ENCODE data around the gene ZNF674.
A peak's percentile ranks its signal among the peaks of the same experiment; 100 is the strongest.
"Not testable (repeated sequence)": the region's sequence is repeated elsewhere in the genome, so short reads cannot be mapped to it uniquely, and the experiment has no call there.

The ZNF674 gene

DNA sequence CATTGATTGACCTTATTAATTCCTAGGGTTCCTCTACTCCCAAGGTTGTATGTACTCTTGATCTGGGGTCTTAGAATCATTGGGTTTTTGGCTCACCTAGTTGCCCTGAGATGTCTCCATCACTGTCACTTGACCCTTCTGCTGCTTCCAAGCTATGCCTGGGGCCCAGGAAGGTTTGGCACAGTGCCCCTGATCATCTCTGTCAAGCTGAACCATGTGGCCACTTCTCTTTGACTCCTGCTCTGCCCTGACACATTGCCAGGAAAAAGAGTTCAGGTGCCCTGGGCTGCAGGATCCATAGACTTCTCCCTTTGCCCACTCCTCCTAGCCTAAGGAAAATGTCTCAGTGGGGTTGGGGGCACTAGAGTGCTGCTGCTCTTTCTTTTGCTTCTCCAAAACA, 24.4 kb upstream of the ZNF674 start:
- DNase-seq, result no peak

DNA sequence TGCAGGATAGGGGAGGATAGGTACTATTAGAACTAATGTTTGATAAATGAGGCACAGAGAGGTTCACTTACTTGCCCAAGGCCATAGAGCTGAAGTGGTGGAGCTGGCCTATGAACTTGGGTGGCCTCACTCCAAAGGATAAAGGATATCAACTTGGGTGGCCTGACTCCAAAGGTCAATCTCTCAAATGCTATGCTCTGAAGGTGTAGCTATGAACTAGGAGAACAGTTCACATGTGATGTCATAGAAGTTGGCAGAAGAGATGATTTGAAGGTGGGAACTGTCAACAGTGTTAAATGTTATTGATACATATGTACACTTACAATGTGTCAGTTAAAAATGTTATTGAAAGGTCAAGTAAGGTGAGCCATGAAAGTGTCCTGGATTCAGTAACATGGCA, 22.2 kb upstream of the ZNF674 start:
- no peak for DNase-seq

DNA sequence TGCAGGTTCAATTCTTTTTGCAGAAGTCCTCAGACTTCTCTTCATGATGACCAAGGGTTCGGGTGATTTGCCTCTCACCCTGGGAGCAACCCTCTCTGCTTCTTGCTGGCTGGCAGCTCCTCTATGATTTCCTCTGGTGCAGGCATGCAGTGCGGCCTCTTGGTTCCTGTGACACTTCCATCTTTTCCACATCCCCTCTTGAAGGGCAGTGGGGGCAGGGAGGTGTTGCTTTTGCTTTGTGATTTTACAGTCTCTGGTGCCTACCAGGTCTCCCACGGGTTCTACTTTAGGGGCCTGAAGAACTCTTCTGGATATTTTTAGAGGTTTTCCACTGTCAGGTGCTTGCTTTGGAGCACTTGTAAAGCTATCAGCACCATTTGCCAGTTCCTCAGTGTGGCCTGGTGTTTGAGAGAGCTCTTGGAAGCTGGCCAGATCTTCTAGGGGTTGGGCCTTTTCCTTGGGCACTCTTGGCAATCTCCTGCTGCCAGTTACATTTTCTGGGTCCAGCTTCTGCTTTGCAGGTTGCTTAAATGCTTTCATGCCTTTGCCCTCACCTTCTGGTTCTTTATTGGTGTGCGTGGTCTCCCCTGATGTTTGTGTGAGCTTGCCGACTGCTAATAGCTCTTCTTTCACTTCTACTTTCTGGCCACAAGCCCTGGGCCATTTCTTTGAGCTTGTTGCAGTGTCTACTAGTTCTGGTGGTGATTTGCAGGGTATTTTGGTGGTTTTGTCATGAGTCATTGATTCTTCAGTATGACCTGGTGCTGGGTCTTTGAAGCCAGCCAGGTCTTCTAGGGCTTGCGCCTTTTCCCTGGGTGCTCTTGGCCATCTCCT, 16.8 kb upstream of the ZNF674 start:
- DNase-seq, result peak; percentile 1 to 2

DNA sequence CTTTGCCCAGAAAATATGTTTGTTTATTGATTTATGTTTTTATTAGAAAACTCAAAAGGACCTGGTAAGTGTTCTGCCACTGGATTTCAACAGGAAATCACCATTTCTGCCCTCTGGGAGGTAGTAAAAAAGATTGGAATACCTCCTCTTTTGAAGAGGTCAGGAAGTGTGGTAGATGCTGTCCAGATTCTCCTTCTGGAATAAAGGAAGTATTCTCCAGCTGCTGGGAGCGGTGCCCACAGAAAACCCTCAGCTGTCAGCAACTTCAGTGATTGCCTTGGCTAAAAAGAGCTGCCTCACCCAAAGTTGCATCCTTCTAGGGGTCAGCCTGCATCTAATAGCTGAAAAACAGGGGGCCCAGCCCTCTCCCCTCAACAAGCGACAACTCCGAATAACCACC, 13.8 kb upstream of the ZNF674 start:
- DNase-seq, result no peak

DNA sequence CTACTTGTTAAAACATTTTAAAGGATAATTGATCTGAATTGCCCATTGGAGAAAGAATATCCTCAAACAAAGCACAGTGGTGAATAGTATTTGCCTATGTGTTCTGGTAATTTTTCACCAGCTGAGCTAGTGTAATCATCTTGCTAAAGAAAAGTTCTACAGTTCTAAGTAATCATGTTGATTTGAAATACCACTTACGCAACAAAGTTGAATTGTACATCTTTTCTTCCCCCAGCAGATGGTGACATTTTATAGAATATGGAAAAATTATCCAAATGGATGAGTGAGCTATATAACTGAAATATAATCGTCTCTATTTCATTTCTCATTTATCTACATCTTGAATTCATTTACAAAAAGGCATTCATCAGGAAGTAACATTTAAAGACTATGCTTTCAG, 9.7 kb upstream of the ZNF674 start:
- DNase-seq, result peak; percentile 35 to 48

DNA sequence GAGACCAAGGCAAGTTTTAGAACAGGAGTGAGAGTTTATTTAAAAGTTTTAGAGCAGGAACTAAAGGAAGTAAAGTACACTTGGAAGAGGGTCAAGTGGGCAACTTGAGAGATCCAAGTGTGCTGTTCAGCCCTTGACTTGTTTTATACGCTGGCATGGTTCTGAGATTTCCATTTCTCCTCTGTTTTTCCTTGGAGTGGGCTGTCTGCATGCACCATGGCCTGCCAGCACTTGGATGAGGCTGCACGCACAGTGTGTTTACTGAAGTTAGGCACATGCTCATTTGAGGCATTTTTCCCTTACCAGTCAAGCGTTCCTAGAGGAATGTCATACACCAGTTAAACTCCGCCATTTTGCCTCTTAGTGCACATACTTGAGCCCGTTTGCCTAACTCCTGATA, 8.7 kb upstream of the ZNF674 start:
- no peak for DNase-seq

DNA sequence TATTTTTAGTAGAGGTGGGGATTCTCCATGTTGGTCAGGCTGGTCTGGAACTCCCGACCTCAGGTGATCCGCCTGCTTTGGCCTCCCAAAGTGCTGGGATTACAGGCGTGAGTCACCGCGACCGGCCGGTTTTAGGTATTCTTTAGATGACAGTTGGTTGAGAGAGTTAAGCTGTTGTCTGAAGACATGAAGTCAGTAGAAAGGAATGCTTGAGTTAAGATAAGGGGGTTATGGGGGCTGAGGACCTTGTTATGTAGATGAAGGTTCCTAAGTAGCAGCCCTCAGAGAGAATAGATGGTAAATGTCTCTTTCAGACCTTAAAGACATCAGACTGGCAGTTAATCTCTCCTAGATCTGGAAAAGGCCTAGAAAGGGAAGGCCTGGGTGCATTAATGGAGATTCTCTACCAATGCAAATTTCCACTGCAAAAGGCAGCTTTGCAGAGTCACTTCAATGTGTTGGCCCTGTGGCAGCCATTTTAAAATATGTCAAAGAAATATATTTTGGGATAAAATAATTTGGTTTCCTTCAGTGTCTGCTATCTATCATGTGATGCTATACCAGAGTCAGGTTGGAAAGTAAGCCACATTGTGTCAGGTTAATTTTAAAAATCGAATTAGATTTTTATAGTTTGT, 6.4 kb upstream of the ZNF674 start:
- no peak for DNase-seq

DNA sequence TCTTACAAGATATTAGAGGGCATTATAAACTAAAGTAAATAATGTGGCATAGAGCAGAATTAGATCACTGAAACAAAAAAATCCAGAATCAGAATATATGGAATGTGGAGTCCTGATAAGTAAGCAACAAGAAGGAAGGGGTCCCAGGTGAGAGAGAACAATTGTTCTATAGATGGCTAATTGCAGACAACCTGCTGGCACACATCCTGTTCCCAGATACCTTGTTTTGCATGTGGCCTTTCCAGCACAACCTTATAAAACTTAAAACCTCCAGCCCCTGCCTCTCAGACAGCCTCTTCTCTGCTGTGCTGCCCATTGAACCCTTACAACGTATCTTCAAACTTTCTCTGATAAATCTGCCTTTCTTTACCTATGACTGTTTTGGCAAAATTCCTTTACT, 4.7 kb upstream of the ZNF674 start:
- no peak for DNase-seq

DNA sequence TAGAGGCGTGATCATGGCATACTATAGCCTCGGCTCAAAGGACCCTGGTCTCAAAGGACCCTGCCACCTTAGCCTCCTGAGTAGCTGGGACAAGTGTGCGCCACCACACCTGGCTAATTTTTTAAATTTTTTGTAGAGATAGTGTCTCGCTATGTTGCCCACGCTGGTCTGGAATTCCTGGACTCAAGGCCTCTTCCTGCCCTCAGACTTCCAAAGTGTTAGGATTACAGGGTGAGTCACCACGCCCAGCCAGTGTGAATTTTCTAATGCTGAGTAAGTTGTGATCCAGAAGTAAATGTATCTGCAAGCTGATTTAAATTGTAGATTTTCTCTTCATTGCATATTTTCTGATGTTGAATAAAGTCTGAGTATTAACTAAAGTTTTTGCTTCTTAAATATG, 2.6 kb upstream of the ZNF674 start:
- no peak for DNase-seq

DNA sequence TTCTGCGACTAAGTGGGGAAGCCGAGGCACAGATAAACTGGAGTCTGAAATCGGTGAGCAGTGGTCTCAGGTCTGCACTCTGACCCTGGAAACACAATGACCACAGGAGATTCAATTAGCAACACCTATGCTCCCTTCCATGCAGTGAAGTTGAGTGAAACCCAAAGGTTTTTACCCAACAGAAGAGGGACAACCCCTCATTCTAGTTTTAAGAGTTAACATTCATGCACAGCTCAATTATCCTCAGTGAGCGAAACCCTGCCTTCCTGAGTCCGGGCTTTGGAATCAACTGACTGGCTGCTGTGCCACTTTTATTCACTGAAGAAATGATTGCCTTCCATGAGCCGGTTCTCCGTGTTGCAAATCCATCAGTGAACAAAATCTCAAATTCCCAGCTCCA, 694 bp downstream of the ZNF674 start:
- DNase-seq, result not testable (repeated sequence)

DNA sequence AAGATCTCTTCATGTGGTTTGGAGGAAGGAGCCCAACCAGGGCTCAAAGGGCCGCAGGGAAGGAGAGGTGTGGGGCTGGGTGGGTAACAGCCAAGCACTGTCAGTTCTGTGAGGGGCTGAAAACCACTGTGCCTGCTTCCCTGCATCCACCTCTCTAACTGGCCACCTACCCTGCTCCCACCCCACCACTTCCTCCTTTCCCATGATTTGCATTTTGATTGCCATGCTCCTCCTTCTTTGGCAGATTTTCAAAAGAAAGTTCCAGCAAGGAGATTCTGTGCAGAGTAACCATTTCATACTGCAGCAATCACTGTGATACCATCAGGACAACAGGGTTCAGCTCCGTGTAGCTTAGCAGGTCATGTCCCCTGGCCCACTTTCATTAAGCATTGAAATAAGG, 1.8 kb downstream of the ZNF674 start:
- DNase-seq, result no peak

DNA sequence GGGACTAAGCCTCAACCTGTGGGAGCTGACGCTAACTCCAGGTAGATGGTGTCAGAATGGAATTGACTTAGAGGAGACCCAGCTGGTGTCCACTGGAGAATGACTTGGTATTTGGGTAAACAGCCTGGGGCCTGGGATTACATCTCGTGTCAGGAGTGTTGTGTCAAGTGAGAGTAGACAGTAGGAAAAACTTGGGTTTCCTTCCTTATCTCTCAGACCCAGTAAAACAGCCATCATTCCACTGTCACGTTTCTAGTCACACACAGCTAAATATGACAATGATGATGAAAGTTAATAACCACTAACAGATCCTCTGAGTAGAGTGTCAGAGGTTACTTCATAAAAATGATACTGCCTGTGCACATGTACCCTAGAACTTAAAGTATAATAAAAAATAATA, 13.8 kb downstream of the ZNF674 start:
- DNase-seq, result no peak

DNA sequence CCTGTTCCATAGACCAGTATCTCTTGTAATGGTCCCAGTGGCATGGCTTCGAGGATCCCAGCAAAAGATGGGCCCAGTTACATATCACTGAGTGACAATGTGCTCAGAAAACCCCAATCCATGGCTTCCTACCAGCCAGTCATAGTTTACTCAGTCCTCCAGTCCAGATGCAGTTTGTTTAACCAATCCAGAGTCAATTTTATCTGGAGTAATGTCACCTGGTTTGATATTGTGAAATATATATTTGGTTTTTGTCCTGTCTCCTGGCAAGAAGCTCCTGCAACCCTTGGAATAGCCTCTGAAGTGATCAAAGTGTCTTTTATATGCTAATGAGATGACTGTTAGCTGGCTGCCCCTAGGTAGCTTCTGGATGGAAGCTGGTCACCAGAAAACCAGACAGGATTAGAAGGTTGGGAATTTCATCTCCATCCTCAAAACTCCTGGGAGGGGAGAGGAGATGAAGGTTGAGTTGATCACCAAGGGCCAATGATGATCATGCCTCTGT, 14.8 kb downstream of the ZNF674 start:
- not testable (repeated sequence) for DNase-seq

DNA sequence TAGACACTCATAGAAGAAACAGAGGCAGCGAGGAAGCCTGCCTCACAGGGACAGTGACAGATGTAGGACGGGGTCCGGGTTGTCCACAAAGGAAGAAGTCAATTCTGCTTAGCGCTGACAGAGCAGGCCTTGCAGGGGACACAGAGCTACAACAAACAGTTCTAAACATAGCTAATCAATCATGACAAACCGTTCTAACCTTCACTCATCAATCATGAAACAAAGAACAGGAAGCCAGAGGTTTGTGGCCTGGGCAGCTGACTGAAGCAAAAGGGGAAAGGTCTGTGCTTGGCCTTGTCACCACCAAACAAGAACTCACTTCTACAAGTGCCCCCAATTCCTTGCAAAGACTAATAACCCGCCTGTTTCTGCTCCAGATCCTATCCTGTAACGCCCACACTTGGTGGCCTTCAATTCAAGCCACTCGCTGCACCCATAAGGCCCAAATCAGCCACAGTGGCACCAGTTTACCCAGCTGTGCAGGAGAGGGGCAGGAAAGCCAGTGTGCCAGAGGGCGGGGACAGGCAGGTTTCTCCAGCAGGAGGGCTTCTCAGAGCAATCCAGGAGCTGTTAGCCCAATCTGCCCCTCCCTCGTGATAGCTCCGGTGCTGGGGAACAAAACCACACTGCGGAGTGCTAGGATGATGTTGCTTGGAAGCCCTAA, 15.3 kb downstream of the ZNF674 start:
- not testable (repeated sequence) for DNase-seq

DNA sequence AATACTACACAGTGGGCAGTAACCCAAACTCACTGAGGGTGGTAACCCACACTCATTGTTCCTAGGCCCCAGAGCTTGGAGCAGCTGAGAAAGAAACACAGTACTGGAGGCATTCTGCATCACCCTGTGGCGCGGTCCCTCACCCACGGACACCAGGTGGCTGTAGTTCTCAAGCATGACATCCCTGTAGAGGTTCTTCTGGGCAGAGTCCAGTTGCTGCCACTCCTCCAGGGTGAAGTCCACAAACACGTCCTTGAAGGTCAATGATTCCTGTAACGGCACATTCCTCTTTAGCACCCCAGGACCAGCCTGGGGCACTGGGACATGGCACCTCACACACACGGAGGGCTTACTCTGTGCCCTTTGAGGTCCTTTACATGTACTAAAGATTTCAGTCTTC, 16.6 kb downstream of the ZNF674 start:
- not testable (repeated sequence) for DNase-seq

DNA sequence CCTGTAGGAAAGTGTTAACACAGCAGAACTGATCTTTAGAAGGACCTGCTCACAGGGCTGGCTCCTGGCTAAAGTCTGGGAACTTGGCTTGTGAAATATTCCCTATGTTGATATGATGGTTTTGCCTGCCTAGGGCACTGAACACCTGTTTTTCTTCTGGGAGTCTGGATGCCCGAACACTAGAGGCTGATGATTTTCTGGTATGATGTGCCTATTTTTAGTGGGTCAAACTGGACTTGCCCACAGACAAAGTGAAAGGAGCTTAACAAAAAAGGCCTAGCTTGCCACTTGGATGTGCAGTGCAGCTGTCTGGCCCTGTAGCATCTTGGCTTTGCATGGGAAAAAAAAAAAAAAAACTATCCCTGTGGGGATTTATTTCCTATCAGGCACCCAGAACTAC, 39.1 kb downstream of the ZNF674 start:
- DNase-seq, result no peak

DNA sequence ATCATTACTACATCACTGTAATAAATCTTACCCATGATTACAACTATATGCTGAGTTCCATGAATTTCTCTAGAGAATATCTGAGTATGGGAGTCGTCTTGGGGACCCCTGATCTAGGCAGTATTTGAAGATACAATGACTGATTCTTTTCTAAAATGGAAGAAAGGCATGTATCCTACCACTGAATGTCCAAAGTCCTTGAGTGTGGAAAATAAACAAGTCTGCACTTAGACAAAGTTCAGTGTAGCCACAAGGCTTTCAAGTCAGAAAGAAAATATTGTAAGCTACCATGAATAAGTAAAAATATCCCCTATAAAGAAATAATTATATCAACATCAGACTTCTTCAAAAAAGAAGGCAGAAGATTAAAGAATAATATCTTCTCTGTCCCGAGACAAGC, 42.4 kb downstream of the ZNF674 start:
- no peak for DNase-seq

DNA sequence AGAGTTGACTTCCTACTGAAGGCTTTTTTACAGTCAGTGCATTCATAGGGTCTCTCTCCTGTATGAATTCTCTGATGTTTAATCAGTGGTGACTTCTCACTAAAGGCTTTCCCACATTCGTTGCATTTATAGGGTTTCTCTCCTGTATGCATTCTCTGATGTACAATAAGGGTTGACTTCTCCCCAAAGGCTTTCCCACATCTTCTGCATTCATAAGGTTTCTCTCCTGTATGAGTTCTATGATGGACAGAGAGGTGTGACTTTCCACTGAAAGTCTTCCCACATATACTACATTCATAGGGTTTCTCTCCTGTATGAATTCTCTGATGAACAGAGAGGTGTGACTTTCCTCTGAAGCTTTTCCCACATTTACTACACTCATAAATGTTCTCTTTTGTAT, 45.2 kb downstream of the ZNF674 start:
- DNase-seq, result no peak

DNA sequence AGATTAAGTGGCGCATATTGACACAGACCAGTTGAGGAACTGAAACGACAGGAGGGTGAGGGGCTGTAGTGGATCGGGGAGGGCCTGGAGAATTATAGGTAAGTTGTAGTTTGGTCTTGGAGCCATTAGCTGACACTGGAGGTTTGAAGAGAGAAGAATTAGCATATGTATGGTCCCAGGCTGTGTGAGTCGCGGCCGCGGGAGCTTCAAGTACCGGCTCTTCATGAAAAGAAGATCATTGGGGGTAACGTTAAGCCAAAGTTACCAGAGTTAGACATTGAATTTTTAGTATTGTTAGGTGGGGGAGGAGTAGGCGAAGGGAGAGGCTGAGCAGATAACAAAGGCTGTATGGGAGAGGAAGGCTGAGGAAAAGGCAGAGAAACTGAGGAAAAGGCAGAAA, 56.5 kb downstream of the ZNF674 start:
- no peak for DNase-seq

DNA sequence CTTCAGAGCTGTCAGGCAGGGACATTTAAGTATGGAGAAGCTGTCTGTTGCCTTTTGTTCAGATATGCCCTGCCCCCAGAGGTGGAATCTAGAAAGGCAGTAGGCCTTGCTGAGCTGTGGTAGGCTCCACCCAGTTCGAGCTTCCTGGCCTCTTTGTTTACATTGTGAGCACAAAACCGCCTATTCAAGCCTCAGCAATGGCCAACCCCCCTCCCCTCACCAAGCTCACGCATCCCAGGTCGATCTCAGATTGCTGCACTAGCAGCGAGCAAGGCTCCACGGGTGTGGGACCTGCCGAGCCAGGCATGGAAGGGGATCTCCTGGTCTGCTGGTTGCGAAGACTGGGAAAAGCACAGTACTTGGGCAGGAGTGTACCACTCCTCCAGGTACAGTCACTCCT, 59.3 kb downstream of the ZNF674 start:
- DNase-seq, result no peak

DNA sequence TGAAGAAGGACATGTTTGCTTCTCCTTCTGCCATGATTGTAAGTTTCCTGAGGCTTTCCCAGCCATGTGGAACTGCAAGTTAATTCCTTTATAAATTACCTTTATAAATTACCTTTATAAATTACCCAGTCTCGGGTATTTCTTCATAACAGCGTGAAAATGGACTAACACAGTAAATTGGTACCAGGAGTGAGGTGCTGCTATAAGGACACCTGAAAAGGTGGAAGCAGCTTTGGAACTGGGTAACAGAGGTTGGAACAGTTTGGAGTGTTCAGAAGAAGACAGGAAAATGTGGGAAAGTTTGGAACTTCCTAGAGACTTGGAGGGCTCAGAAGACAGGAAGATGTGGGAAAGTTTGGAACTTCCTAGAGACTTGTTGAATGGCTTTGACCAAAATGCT, 66.6 kb downstream of the ZNF674 start:
- not testable (repeated sequence) for DNase-seq

DNA sequence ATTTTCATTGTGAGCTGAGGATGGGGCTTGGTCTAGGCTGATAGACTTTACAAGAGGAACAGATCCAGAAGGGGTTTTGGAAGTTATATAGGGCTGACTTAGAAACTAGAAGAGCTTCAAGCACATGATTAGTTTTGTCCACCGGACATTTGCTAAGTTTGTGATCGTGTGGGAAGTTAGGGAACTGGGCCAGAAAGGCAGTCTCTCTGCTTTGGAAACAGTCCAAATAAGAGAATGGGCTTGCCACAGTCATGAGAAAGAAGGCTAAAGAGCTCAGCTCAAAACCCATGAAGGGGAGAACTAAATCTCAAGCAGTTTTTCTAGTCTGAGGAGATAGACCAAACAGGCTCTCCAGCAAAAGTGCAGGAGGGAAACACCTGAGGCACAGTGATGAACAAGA, 67.8 kb downstream of the ZNF674 start:
- DNase-seq, result no peak

DNA sequence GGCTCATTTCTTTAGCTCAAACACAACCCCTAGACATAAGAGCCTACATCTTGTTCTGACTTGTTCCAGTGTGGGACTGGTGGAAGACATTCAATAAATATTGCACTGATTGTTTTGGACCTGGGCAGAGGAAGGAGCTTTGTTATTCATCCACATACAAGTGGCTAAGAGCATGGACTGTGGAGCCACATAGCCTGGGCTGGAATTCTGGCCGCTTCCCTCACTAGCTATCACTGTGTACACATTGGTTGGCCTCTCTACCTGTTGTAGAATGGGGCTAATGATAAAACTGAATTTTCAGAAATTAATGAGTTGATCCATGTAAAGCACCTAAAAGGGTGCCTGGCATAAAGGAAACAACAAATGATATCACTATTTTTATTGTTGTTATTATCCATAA, 80.0 kb downstream of the ZNF674 start:
- DNase-seq, result no peak

DNA sequence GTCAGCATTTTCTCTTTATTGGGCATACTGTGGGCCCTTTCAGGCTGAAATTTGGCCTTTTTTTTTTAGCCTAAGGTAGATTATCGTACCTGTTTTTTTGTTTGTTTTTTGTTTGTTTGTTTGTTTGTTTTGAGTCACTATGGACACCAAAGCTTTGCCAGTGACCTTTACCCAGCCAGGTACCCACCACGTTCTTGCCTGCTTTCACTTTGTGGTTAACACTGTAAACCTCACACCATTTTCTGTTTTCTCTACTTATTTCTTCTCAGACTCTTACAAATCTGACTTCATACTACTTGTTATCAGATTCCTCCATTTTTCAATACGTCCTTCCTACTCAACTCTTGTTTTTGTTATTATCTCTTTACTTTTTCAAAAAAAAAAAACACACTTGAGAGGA, 81.5 kb downstream of the ZNF674 start:
- no peak for DNase-seq
